HEK293 (cell line): ENCODE data around the gene CDC42BPA.

Source experiments
- CTCF ChIP-seq: fragments of 450-650 bp; formaldehyde crosslinking; IDR thresholded peaks from 2 replicates; pipeline ENCODE4 v1.5.1; 2016; ENCODE audit warnings: missing biosample characterization, missing genetic modification characterization
- PRDM10 ChIP-seq: fragments of 450-650 bp; formaldehyde crosslinking; IDR thresholded peaks from 2 replicates; pipeline ENCODE4 v1.5.1; 2016; ENCODE audit warnings: missing biosample characterization, missing genetic modification characterization
- ZBTB26 ChIP-seq: fragments of 450-650 bp; formaldehyde crosslinking; optimal IDR thresholded peaks from 2 replicates; pipeline ENCODE3; 2016; ENCODE audit warnings: missing biosample characterization, mild to moderate bottlenecking, missing genetic modification characterization
- ZFP3 ChIP-seq: fragments of 450-650 bp; formaldehyde crosslinking; IDR thresholded peaks from 2 replicates; pipeline ENCODE4 v1.5.1; 2016; ENCODE audit warnings: low read depth, missing biosample characterization, missing genetic modification characterization
- ZNF292 ChIP-seq: fragments of 450-650 bp; formaldehyde crosslinking; IDR thresholded peaks from 2 replicates; pipeline ENCODE4 v1.5.1; 2016; ENCODE audit warnings: low read depth, missing biosample characterization, missing genetic modification characterization, borderline replicate concordance
- ZNF521 ChIP-seq: fragments of 450-650 bp; formaldehyde crosslinking; IDR thresholded peaks from 2 replicates; pipeline ENCODE4 v1.5.1; 2017; ENCODE audit warnings: missing biosample characterization, mild to moderate bottlenecking, missing genetic modification characterization
- ZNF530 ChIP-seq: fragments of 450-650 bp; formaldehyde crosslinking; IDR thresholded peaks from 2 replicates; pipeline ENCODE4 v1.5.1; 2016; ENCODE audit warnings: low read depth, missing biosample characterization, missing genetic modification characterization
- ZNF585B ChIP-seq: fragments of 450-650 bp; formaldehyde crosslinking; IDR thresholded peaks from 2 replicates; pipeline ENCODE4 v1.5.1; 2016; ENCODE audit warnings: missing biosample characterization, missing genetic modification characterization
- ZNF707 ChIP-seq: fragments of 450-650 bp; formaldehyde crosslinking; IDR thresholded peaks from 2 replicates; pipeline ENCODE4 v1.5.1; 2016; ENCODE audit warnings: missing biosample characterization, missing genetic modification characterization

GRCh38 chr1:227125929-227126545 lies 192.3 kb downstream of the CDC42BPA start:
- TF ChIP-seq ZNF292 (no peak), ZNF585B (no peak), ZNF707 (tag by site-specific recombination) (no peak), ZFP3 (tag by site-specific recombination) (no peak), CTCF (tag by site-specific recombination) (no peak), PRDM10 (no peak), ZBTB26 (tag by site-specific recombination) (no peak), ZNF521 (no peak), ZNF530 (no peak)
